GM12873 (cell line): ENCODE data around the gene USP6NL.

Experiments used
- CTCF ChIP-seq: IDR thresholded peaks from 2 replicates; pipeline ENCODE4 v1.5.1; 2012; ENCODE audit warnings: low read depth, mild to moderate bottlenecking, moderate library complexity, low read length, control low read depth; ENCODE audit not compliant: insufficient read depth; ENCODE audit errors: missing control alignments

The USP6NL gene

GRCh38 chr10:11643039-11643438 is 31.6 kb upstream of the USP6NL start:
- no peak for TF ChIP-seq CTCF

GRCh38 chr10:11642566-11642965 is 31.1 kb upstream of the USP6NL start:
- no peak for TF ChIP-seq CTCF

GRCh38 chr10:11639849-11640764 is 28.7 kb upstream of the USP6NL start:
- no peak for TF ChIP-seq CTCF

- no peak for TF ChIP-seq CTCF
Measured at GRCh38 chr10:11639362-11639761, 27.9 kb upstream of the USP6NL start.

- TF ChIP-seq CTCF = no peak
Measured at GRCh38 chr10:11638055-11638698, 26.7 kb upstream of the USP6NL start.

- no peak for TF ChIP-seq CTCF
Measured at GRCh38 chr10:11636697-11637303, 25.4 kb upstream of the USP6NL start.
